ENCODE results near the gene ERG. TPM values are rescaled to one million over a fixed set of nuclear protein-coding genes. Genes with fewer than 3 reads are reported as not detected.

The ERG gene
- total and polyA plus RNA-seq, 2 of the 13 experiments (the other 11 are each of a cell fraction or from before 2014, with no cell fraction given), result not detected

GRCh38 chr21:38495696-38496095 is 2.6 kb downstream of the ERG start:
- POLR2A ChIA-PET, result no interaction called here
- 11% methylated on average over 2 of the region's 2 CpGs for WGBS (ENCODE audit: low lambda C conversion rate)
- Histone ChIP-seq H3K27me3 (ENCODE audit: control insufficient read depth in 1 of 2, insufficient read depth in 2 of 2, low read length in 2 of 2) (peaks cover 1 to 9% of the 10 kb centered on the region in 2 experiments; a peak in 3 of 5 replicates), H3K9ac (ENCODE audit: insufficient read depth, low read depth, low read length) (no peak overlapping the region), H3K79me2 (ENCODE audit: insufficient read depth, low read length) (no peaks in the 10 kb centered on the region), H3K9me3 (ENCODE audit: low read length) (no peaks in the 10 kb centered on the region), H3K36me3 (replicated peaks in 1 of 2; ENCODE audit: control insufficient read depth in 1 of 2, insufficient read depth in 2 of 2, low read length in 2 of 2) (no peaks in the 10 kb centered on the region), H4K20me1 (ENCODE audit: insufficient read depth, low read length) (no peaks in the 10 kb centered on the region), H3K4me1 (ENCODE audit: insufficient read depth, low read length) (no peaks in the 10 kb centered on the region), H3K4me3 (replicated peaks in 1 of 3; ENCODE audit: insufficient read depth in 1 of 3, low read depth in 2 of 3, low read length in 3 of 3) (no peak overlapping the region), H3K4me2 (ENCODE audit: low read depth, low read length) (no peak overlapping the region), H3K27ac (ENCODE audit: extremely low read length, insufficient read depth, low read length) (no peak overlapping the region), H2AFZ (ENCODE audit: low read length) (no peak overlapping the region)
- intact Hi-C loops (cut with micrococcal nuclease; ENCODE audit: unreplicated experiment) (no loop called here), in situ Hi-C loops (cut with HindIII; ENCODE audit: extremely low pct_ligation_motif_present, low pct_unique_long_range_greater_than_20kb) (no loop called here)
- no peak for ATAC-seq
- FAIRE-seq, result no peak
- no TSS peak for BruUV-seq (replicated peaks)
- DNase-seq (ENCODE audit: low spot score), result no peak
- CTCF ChIA-PET (ENCODE audit: low intra/inter-chr PET ratio, low total read pairs), result no interaction called here
- TF ChIP-seq USF2 (IDR thresholded peaks at IDR 0.05; ENCODE audit: low read depth, low read length), result no peak
- TF ChIP-seq USF2 (CRISPR knock-in tag; IDR thresholded peaks at IDR 0.05; ENCODE audit: borderline replicate concordance), result no peak
- TF ChIP-seq GPN1 (CRISPR knock-in tag; IDR thresholded peaks at IDR 0.05; ENCODE audit: borderline replicate concordance), result no peak
- TF ChIP-seq ZKSCAN1 (IDR thresholded peaks at IDR 0.05; ENCODE audit: low read length), result no peak
- TF ChIP-seq ZNF317 (CRISPR knock-in tag; IDR thresholded peaks at IDR 0.05), result no peak
- TF ChIP-seq TFAP4 (IDR thresholded peaks at IDR 0.05; ENCODE audit: borderline replicate concordance, low read depth), result no peak
- TF ChIP-seq ZNF703 (CRISPR knock-in tag; IDR thresholded peaks at IDR 0.05; ENCODE audit: borderline replicate concordance), result no peak
- no peak for TF ChIP-seq ZNF335 (CRISPR knock-in tag; IDR thresholded peaks at IDR 0.05)

Measured in HepG2 (cell line).